KBM-7 (cell line): ENCODE data around the gene ABCG2.

Experiments used
- DNase-seq: peaks from one replicate; pipeline ENCODE4 v3.0.0-alpha.2; 2015
- in situ Hi-C: fragments of 300-500 bp; cut with MboI; formaldehyde crosslinking; loops from 2 replicates; pipeline ENCODE4 v1.14.3; 2020; ENCODE audit warnings: low sequenced_read_pairs, low pct_unique_long_range_greater_than_20kb, mixed read lengths

The ABCG2 gene

GRCh38 chr4:88158489-88159228 lies at the start of gene ABCG2:
Gene ABCG2, minus strand, starts transcription at chr4:88158639. Its CDS starts 18,644 bp downstream, at chr4:88139995.
- DNase-seq = peak; percentile 67
- in situ Hi-C loops = no loop called here

GRCh38 chr4:88208156-88208555 lies 49.7 kb upstream of the ABCG2 start:
- DNase-seq = no peak
- in situ Hi-C loops = loop anchor here (25.0 kb wide), 2 partner anchors 171 to 346 kb away; no protein-coding TSS in a partner anchor

- DNase-seq = no peak
- in situ Hi-C loops = loop anchor here (25.0 kb wide), 2 partner anchors 170 to 345 kb away; no protein-coding TSS in a partner anchor
Measured at GRCh38 chr4:88207171-88207570, 48.7 kb upstream of the ABCG2 start.

- in situ Hi-C loops = loop anchor here (25.0 kb wide), 2 partner anchors 168 to 343 kb away; no protein-coding TSS in a partner anchor
- DNase-seq = peak; percentile 24
Measured at GRCh38 chr4:88204882-88205281, 46.4 kb upstream of the ABCG2 start.

GRCh38 chr4:88202443-88202842 lies 44.0 kb upstream of the ABCG2 start:
- in situ Hi-C loops = loop anchor here (25.0 kb wide), 2 partner anchors 165 to 340 kb away; no protein-coding TSS in a partner anchor
- DNase-seq = no peak

- in situ Hi-C loops = loop anchor here (25.0 kb wide), 2 partner anchors 163 to 338 kb away; no protein-coding TSS in a partner anchor
- DNase-seq = no peak
Measured at GRCh38 chr4:88200186-88200585, 41.7 kb upstream of the ABCG2 start.

GRCh38 chr4:88196523-88197185 lies 38.2 kb upstream of the ABCG2 start:
- DNase-seq = no peak
- in situ Hi-C loops = no loop called here

GRCh38 chr4:88196013-88196365 lies 37.5 kb upstream of the ABCG2 start:
- no peak for DNase-seq

GRCh38 chr4:88195328-88196012 lies 37.0 kb upstream of the ABCG2 start:
- in situ Hi-C loops = no loop called here
- no peak for DNase-seq

More at GRCh38 chr4:88196013-88196365, 37.5 kb upstream of the ABCG2 start:
- in situ Hi-C loops = no loop called here

- no peak for DNase-seq
- in situ Hi-C loops = no loop called here
Measured at GRCh38 chr4:88191404-88191803, 33.0 kb upstream of the ABCG2 start.

GRCh38 chr4:88189881-88190585 lies 31.6 kb upstream of the ABCG2 start:
- in situ Hi-C loops = no loop called here
- DNase-seq = no peak

GRCh38 chr4:88189418-88189738 lies 30.9 kb upstream of the ABCG2 start:
- no peak for DNase-seq
- in situ Hi-C loops = no loop called here

GRCh38 chr4:88188738-88189417 lies 30.4 kb upstream of the ABCG2 start:
- DNase-seq = no peak
- in situ Hi-C loops = no loop called here

- in situ Hi-C loops = no loop called here
- no peak for DNase-seq
Measured at GRCh38 chr4:88187766-88188165, 29.3 kb upstream of the ABCG2 start.

- DNase-seq = no peak
- in situ Hi-C loops = no loop called here
Measured at GRCh38 chr4:88185906-88186305, 27.5 kb upstream of the ABCG2 start.

- in situ Hi-C loops = no loop called here
- no peak for DNase-seq
Measured at GRCh38 chr4:88179261-88179660, 20.8 kb upstream of the ABCG2 start.

GRCh38 chr4:88178626-88179231 lies 20.3 kb upstream of the ABCG2 start:
- DNase-seq = no peak
- in situ Hi-C loops = no loop called here

- DNase-seq = peak; percentile 88
- in situ Hi-C loops = no loop called here
Measured at GRCh38 chr4:88177983-88178625, 19.7 kb upstream of the ABCG2 start.
